A673 (cell line): ENCODE results near the gene RTCB.
A peak's percentile ranks its signal among the peaks of the same experiment; 100 is the strongest.

ENCODE experiments used
- EZH2 ChIP-seq: fragments of 200-600 bp; sonication (generic); IDR thresholded peaks from 2 replicates; pipeline ENCODE4 v1.6.1; 2017; ENCODE audit warnings: borderline replicate concordance, low read depth, mild to moderate bottlenecking, mixed read lengths, antibody characterized with exemption, low read length; ENCODE audit not compliant: poor library complexity, severe bottlenecking
- TF ChIP-seq, protein P1 (sequence below): fragments of 300-800, 200-600 bp; sonication (generic); conservative IDR thresholded peaks from 2 replicates; pipeline ENCODE4 v1.5.1; 2017; ENCODE audit warnings: low read depth, mild to moderate bottlenecking, antibody characterized with exemption, low read length, moderate library complexity, mixed read lengths

DNA sequence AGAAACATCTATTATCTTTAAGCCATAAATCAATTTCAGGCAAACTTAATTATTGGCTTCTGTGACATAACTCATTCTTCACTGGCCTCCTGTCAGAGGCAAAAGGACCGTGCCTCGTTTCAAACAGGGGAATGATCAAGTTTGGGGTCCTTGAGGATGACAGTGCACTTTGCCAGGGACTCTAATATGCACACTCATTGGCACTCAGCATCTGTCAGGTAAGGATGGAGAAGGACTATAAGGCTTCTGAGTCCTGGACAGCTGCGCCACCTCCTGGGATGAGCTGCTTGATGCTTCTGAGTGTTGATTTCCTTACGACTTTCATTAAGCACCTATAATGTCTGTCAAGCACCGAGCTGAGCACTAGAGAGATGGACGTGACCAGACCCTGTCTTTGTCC, 32.0 kb upstream of the RTCB start:
- TF ChIP-seq, protein P1, sequence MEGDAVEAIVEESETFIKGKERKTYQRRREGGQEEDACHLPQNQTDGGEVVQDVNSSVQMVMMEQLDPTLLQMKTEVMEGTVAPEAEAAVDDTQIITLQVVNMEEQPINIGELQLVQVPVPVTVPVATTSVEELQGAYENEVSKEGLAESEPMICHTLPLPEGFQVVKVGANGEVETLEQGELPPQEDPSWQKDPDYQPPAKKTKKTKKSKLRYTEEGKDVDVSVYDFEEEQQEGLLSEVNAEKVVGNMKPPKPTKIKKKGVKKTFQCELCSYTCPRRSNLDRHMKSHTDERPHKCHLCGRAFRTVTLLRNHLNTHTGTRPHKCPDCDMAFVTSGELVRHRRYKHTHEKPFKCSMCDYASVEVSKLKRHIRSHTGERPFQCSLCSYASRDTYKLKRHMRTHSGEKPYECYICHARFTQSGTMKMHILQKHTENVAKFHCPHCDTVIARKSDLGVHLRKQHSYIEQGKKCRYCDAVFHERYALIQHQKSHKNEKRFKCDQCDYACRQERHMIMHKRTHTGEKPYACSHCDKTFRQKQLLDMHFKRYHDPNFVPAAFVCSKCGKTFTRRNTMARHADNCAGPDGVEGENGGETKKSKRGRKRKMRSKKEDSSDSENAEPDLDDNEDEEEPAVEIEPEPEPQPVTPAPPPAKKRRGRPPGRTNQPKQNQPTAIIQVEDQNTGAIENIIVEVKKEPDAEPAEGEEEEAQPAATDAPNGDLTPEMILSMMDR, result peak; percentile 51
- no peak for TF ChIP-seq EZH2
